ENCODE results near the gene ATP6V0E2.
A peak's percentile ranks its signal among the peaks of the same experiment; 100 is the strongest.

ATP6V0E2 gene

GRCh38 chr7:149838224-149838991, 35.4 kb upstream of the ATP6V0E2 start, which contains the start of gene ZNF862:
ZNF862 (plus strand) TSS chr7:149838375; CDS start chr7:149838612, 237 bp downstream.
- peak within 1 kb of the TSS; percentile 12; the same call in 1 of the 2 replicates for H3K27ac ChIP-seq (ENCODE audit: low read length)
- peaks cover 9% of the 10 kb centered on the region; the same call in 1 of the 2 replicates for H3K27me3 ChIP-seq (replicated peaks; ENCODE audit: insufficient read depth, low read length)

GRCh38 chr7:149838992-149839408, 34.8 kb upstream of the ATP6V0E2 start:
- H2AFZ ChIP-seq (ENCODE audit: low read length) = peak overlapping the region; percentile 88
- H3K79me2 ChIP-seq (ENCODE audit: low read length) = peaks cover 13% of the 10 kb centered on the region
- peak overlapping the region; percentile 75 for H3K9ac ChIP-seq (ENCODE audit: low read length)
- H4K20me1 ChIP-seq (ENCODE audit: insufficient read depth, low read length) = no peaks in the 10 kb centered on the region
- peaks cover 12% of the 10 kb centered on the region for H3K4me1 ChIP-seq (ENCODE audit: low read length)
- no peaks in the 10 kb centered on the region for H3K9me2 ChIP-seq (replicated peaks; ENCODE audit: insufficient read depth, low read length)
- no peaks in the 10 kb centered on the region; the same call in 1 of the 2 replicates for H3F3A ChIP-seq (ENCODE audit: insufficient read depth, low read length)
- no peaks in the 10 kb centered on the region for H3K9me3 ChIP-seq (replicated peaks; ENCODE audit: insufficient read depth, low read length)
- peaks cover 3% of the 10 kb centered on the region; the same call in 1 of the 2 replicates for H3K27me3 ChIP-seq (replicated peaks; ENCODE audit: insufficient read depth, low read length)
- peak overlapping the region; percentile 93 for H3K4me3 ChIP-seq (ENCODE audit: low read length)
- no peaks in the 10 kb centered on the region for H3K36me3 ChIP-seq (replicated peaks; ENCODE audit: insufficient read depth, low read length)
- TF ChIP-seq EZH2phosphoT487 (IDR thresholded peaks at IDR 0.05; ENCODE audit: low read length) (no peak), EZH2 (optimal IDR thresholded peaks at IDR 0.05; ENCODE audit: low read depth, low read length) (no peak), CTCF (IDR thresholded peaks at IDR 0.05; ENCODE audit: low read length) (no peak)
- DNase-seq = no peak
- H3K27ac ChIP-seq (ENCODE audit: low read length) = no peak overlapping the region; the same call in 1 of the 2 replicates
- peak overlapping the region; percentile 94 for H3K4me2 ChIP-seq (ENCODE audit: low read depth, low read length)

More at GRCh38 chr7:149838224-149838991, 35.4 kb upstream of the ATP6V0E2 start, which contains the start of gene ZNF862:
- peak within 1 kb of the TSS; percentile 94 for H3K4me2 ChIP-seq (ENCODE audit: low read depth, low read length)
- no peaks in the 10 kb centered on the region for H4K20me1 ChIP-seq (ENCODE audit: insufficient read depth, low read length)
- H3K4me3 ChIP-seq (ENCODE audit: low read length) = peak within 1 kb of the TSS; percentile 93
- no peaks in the 10 kb centered on the region; the same call in 1 of the 2 replicates for H3F3A ChIP-seq (ENCODE audit: insufficient read depth, low read length)
- H3K36me3 ChIP-seq (replicated peaks; ENCODE audit: insufficient read depth, low read length) = no peaks in the 10 kb centered on the region
- H3K79me2 ChIP-seq (ENCODE audit: low read length) = peaks cover 13% of the 10 kb centered on the region
- H3K9ac ChIP-seq (ENCODE audit: low read length) = peak within 1 kb of the TSS; percentile 75
- peak; percentile 100 for DNase-seq
- TF ChIP-seq EZH2 (optimal IDR thresholded peaks at IDR 0.05; ENCODE audit: low read depth, low read length) (no peak), CTCF (IDR thresholded peaks at IDR 0.05; ENCODE audit: low read length) (no peak), EZH2phosphoT487 (IDR thresholded peaks at IDR 0.05; ENCODE audit: low read length) (no peak)
- peaks cover 12% of the 10 kb centered on the region for H3K4me1 ChIP-seq (ENCODE audit: low read length)
- no peaks in the 10 kb centered on the region for H3K9me3 ChIP-seq (replicated peaks; ENCODE audit: insufficient read depth, low read length)
- H3K9me2 ChIP-seq (replicated peaks; ENCODE audit: insufficient read depth, low read length) = no peaks in the 10 kb centered on the region
- peak within 1 kb of the TSS; percentile 88 for H2AFZ ChIP-seq (ENCODE audit: low read length)

GRCh38 chr7:149839933-149840332, 33.8 kb upstream of the ATP6V0E2 start:
- Histone ChIP-seq H3K4me3 (ENCODE audit: low read length) (no peak overlapping the region), H3F3A (ENCODE audit: insufficient read depth, low read length) (no peaks in the 10 kb centered on the region; the same call in 1 of the 2 replicates), H3K27ac (ENCODE audit: low read length) (no peak overlapping the region), H3K4me1 (ENCODE audit: low read length) (peaks cover 12% of the 10 kb centered on the region), H3K4me2 (ENCODE audit: low read depth, low read length) (no peak overlapping the region), H3K79me2 (ENCODE audit: low read length) (peaks cover 13% of the 10 kb centered on the region), H2AFZ (ENCODE audit: low read length) (no peak overlapping the region), H3K27me3 (replicated peaks; ENCODE audit: insufficient read depth, low read length) (no peaks in the 10 kb centered on the region), H3K36me3 (replicated peaks; ENCODE audit: insufficient read depth, low read length) (no peaks in the 10 kb centered on the region), H3K9me3 (replicated peaks; ENCODE audit: insufficient read depth, low read length) (no peaks in the 10 kb centered on the region), H3K9ac (ENCODE audit: low read length) (no peak overlapping the region), H3K9me2 (replicated peaks; ENCODE audit: insufficient read depth, low read length) (no peaks in the 10 kb centered on the region), H4K20me1 (ENCODE audit: insufficient read depth, low read length) (no peaks in the 10 kb centered on the region)
- no peak for DNase-seq
- TF ChIP-seq EZH2 (optimal IDR thresholded peaks at IDR 0.05; ENCODE audit: low read depth, low read length) (no peak), EZH2phosphoT487 (IDR thresholded peaks at IDR 0.05; ENCODE audit: low read length) (no peak)

Data from MM.1S (cell line).